Epithelial cell of prostate (primary cell): ENCODE data around the gene ZNF366.
A peak's percentile ranks its signal among the peaks of the same experiment; 100 is the strongest.

Experiments used
- DNase-seq: peaks from one replicate; pipeline ENCODE4 v3.0.0-alpha.2; 2011; ENCODE audit warnings: low read depth, low spot score
- H3K27ac ChIP-seq: fragments of 450-650 bp; 2 replicates; pipeline ENCODE4 v1.5.1; 2017; ENCODE audit warnings: mild to moderate bottlenecking

Gene ZNF366

DNA sequence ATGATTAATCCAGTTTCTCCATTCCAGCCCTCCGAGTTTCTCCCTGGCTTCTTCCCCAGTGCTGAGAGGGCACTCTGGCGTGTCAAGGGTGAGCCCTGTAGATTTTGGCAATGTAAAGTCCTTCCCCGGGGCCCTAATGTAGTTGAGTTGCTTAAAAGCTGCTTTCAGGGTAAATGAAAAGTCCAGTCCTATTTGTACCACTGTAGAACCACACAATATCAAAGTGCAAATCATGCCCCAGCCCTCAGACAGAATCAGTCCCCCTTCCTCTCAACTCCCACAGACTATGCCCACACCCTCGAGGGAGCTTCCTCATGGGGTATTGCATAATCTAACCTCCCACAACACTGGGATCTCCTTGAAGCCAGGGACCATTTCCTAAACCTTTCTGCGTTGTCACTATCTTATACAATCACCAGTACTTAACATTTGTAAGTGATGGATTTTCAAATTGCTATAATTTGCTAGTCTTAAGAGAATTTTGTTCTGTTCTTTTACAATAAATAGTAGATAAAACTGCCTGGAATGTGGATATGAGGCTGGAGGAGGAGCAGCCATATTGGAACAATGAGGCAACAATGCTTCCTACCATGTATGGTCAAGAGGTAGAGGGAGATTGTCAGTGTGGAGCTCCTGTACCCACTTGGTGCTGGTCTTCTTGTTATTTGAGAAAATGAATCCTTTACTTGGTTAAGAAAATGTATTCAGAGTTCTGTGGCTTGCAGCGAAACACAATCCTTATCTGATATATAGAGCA lies 34.4 kb downstream of the ZNF366 start:
- DNase-seq = no peak
- peak overlapping the region; percentile 43 for H3K27ac ChIP-seq

GRCh38 chr5:72472031-72472430 lies 35.2 kb downstream of the ZNF366 start:
- peak overlapping the region; percentile 43 for H3K27ac ChIP-seq
- no peak for DNase-seq

DNA sequence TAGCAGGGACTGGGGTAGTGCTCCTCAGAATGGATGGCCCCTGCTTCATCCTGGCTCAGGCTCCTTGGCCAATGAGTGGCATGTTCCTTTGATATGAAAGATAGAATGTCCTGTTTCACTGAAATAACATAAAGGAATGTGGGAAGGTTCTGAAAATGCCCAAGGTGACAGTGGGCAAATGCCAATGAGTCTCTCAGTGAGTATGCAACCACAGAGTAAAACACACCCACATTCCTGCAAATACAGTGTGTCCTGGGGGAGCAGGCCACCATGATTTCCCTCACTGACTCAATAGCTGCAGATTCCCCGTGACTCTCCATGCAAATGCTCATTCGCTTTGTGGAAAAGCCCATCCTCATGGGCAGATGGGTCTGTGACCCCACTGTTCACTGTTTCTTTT lies 36.4 kb downstream of the ZNF366 start:
- DNase-seq = peak; percentile 52
- peak overlapping the region; percentile 43 for H3K27ac ChIP-seq

DNA sequence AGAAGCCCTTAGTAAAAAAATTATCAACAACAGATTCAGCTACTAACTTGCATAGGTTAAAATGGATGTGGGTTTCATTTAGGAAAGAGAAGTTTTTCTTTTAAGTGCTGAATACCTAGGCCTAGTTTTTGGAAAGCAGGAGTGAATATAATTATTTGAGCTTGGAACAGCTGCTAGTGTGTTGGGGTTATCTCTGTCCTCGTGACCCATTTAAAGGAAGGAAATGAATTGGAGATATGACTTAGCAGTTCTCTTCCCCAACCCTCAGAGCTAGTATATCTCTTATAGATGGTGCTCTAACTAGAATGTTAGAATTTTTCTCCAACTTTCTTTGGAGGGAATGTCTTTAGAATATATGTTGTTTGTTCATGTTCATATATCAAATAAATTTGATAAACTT lies 38.6 kb downstream of the ZNF366 start:
- DNase-seq = no peak
- H3K27ac ChIP-seq = no peak overlapping the region

GRCh38 chr5:72468024-72468423 lies 39.2 kb downstream of the ZNF366 start:
- peak overlapping the region; percentile 15 for H3K27ac ChIP-seq
- no peak for DNase-seq

DNA sequence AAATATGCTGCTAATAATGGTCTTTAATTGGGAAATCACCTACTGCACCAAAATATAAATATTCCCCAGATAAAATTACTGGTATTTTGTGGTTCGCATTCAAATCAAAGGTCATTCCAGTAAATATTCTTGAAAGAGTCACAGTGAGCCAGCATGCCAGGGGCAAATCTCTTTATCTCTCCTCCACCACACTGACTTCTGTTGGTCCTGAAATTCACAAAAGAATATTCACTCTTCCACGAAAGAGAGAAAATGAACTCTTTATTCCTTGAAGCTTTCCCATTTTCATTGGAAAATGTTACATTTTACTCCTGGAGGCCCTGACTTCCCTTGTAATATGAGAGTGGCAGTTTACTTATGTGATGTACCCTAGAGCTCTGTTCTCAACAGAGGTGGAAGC lies 39.7 kb downstream of the ZNF366 start:
- peak overlapping the region; percentile 15 for H3K27ac ChIP-seq
- no peak for DNase-seq

DNA sequence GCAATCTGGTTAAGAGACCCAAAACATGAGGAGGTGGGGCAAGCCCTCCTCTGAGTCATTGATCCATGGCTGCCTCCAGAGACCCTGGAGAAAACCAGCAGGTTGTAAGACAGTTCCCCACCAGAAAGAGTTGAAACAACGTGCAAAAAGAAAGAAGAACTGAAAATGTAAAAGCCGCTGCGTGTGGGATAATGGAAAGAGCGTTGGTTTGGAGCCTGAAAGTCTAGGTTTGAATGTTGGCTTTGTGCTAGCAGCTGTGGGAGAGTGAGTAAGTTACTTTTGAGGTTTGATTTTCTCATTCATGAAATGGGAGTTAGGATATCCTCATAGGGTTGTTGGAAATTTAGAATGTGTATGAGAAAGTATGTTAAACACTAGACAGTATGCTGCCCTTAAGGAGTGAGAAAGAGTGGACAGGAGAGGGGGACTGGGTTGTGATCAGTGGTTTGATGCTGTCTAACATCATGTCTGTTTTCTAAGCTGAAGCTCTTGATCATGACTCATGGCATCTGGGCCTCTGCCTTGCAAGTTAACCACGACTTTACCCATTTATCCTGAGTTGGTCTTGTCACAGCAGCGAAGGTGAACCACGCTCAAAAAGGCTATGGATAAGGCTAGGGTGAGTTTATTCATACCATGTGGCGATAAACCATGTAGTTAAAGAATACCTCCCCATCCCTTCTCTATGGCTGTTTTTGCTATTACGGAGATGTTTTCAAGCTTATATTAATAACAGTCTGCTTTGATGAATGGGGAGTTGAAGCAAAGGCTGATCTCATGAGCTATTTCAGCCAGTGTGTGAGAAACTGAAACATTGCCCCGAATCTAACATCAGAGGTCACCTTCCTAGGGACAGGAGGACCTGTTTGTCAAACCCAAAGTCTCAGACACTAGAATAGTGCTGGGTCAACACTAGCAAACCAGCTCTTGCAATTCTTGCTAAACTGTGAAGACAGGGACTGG lies 41.3 kb downstream of the ZNF366 start:
- no peak overlapping the region for H3K27ac ChIP-seq
- DNase-seq = no peak

- DNase-seq = no peak
- H3K27ac ChIP-seq = no peak overlapping the region
Observed at GRCh38 chr5:72465066-72465465, 42.1 kb downstream of the ZNF366 start.

- peak overlapping the region; percentile 80 for H3K27ac ChIP-seq
- DNase-seq = no peak
Observed at GRCh38 chr5:72464071-72464470, 43.1 kb downstream of the ZNF366 start.

- H3K27ac ChIP-seq = peak overlapping the region; percentile 80
- DNase-seq = no peak
Observed at GRCh38 chr5:72463449-72464052, 43.7 kb downstream of the ZNF366 start.

DNA sequence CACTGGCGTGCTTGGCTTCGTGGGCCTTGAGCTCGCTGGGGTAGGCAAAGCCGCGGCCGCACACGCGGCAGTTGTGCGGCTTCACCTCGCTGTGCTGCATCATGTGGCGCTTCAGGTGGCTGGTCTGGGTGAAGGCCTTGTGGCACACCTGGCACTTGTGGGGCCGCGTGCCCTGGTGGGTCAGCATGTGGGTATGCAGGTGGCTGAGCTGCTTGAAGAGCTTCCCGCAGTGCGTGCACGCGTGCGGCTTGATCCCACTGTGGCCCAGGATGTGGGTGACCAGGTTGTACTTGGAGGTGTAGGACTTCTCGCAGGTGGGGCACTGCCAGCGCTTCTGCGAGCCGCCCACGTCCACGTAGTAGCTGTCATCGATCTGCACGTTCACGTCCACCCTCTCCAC lies 46.8 kb downstream of the ZNF366 start:
- H3K27ac ChIP-seq = no peak overlapping the region
- DNase-seq = no peak

DNA sequence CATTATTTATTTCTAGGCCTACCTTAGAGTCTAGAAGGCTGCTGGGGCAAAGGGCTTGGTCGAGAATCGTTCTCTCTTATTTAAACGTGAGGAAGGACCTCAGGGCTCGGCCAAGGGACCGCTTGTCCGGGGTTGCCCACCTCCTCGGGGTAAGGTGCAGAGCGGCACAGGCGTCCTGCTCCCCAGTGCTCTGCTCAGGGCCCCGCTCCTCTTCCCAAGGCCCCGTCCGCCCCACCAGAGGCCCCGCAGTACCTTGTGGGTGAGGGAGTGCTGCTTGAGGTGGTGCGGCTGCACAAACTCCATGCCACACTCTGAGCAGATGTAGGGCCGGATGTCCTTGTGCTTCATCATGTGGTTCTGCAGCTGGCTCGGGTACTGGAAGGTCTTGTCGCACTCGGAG lies 47.3 kb downstream of the ZNF366 start:
- H3K27ac ChIP-seq = no peak overlapping the region
- no peak for DNase-seq

DNA sequence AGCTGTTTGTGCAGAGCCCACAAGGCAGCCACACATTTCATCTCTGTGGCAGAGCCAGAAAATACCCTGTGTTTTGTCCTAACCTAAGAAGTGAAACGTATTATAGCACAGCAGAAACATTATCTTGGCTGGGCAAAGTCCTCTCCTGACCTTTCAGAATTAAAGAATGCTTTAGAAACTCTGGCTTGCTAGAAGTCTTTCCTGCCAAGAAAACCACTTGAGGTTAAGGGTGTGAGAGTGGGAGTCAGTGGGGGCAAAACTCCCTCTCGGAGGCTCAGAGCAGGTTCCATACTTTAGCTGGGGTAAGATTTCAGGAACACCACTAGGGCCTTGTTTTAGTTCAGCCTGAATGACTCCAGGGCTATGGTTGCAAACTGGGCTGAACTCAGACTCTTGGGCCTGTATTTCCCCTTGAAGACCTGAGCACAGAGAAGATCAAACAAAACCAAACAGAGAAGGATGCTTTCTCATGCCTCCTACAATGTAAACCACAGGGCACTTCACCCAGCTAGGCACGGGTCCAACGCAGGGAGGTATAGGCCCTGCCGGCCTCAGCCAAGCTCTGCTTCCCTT lies 48.0 kb downstream of the ZNF366 start:
- no peak overlapping the region for H3K27ac ChIP-seq
- DNase-seq = no peak

DNA sequence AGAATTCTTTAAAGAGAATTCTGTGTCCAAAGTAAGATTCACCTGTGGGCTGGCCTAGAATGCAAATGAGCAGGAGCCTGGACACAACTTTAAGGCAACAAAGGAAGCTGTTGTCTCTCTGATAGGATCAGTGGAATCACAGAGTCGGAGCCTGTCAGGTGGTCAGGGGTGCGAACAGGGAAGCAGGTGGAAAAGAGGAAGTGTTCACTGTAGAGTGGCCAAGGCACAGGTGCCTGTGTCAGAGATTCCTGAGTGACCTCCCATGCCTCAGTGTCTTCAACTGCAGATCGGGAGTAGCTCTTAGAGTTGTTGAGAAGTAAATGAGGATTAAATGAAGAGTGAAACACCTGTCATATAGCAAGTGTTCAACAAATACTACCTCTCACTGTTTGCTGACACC lies 48.8 kb downstream of the ZNF366 start:
- DNase-seq = no peak
- H3K27ac ChIP-seq = no peak overlapping the region

- H3K27ac ChIP-seq = no peak overlapping the region
- DNase-seq = no peak
Observed at GRCh38 chr5:72457491-72457890, 49.7 kb downstream of the ZNF366 start.

- DNase-seq = no peak
- H3K27ac ChIP-seq = no peak overlapping the region
Observed at GRCh38 chr5:72456391-72457074, 50.7 kb downstream of the ZNF366 start.

DNA sequence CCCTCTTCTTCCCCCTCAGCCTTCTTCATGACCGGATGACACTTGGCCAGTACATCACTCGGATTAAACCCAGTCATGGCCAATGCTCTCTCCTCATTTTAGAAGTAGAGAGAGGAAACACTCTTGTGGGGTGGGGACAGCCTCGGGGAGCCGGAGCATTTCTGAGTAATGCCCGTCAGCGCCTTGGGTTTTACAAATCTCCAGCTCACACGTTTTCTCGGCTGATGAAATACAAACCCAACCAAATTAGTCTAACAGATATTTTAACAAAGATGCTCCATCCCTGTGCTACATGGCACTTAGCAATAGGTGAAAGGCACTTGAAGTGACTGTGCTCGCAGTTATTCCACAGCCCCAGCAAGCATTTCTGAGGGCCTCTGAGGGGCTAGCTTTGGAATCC lies 51.7 kb downstream of the ZNF366 start:
- no peak for DNase-seq
- no peak overlapping the region for H3K27ac ChIP-seq

DNA sequence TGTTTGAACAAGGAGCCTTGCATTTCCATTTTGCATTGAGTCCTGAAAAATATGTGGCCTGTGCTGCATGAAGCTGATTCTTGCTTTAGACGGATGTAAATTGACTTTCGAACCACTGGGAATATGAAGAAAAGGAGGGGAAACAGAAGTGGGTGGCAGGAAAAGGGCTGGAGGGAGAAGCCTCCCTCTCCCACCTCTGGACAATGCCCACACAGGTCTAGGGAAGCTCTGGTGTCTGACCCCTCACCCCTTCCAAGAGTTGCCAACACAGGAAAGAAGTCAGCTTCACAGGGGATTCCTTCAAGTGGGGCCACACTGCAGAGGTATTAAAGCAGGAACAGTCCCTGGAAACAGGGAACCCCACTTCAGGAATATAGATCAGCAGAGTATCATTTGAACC lies 52.2 kb downstream of the ZNF366 start:
- DNase-seq = no peak
- H3K27ac ChIP-seq = no peak overlapping the region

DNA sequence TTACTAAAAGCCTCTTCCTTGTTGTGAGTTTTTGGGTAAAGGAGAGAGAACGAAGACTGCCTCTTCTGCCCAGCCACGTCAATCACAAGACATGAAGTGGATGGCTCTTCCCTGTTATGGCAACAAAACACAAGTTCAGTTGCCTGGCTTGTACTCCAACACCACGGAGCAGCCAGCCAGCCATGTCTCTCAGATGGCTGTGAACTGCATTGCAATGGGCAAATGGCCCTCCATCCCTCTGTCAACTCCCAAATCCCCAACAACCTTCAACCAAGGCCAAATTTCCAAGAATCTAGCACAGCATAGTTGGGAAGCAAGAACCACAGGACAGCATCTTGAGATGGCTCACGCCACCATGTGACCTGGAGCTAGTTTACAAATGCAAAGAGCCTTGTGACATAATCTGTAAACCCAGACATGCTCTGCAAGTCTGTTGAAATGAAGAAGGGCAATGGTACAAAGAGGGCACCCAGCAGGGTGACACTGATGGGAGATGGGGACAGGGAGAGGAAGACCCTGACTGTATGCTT lies 53.9 kb downstream of the ZNF366 start:
- DNase-seq = no peak

More for the DNA sequence above, 53.9 kb downstream of the ZNF366 start:
- no peak overlapping the region for H3K27ac ChIP-seq
